PC-3 (cell line): Measurements from ENCODE around the gene SCN8A.

ENCODE experiments used
- CTCF ChIP-seq: fragments of 300-600 bp; sonication (generic); conservative IDR thresholded peaks from 2 replicates; pipeline ENCODE4 v1.5.1; 2017; ENCODE audit warnings: antibody characterized with exemption, low read depth, mild to moderate bottlenecking, low read length
- EZH2 ChIP-seq: fragments of 300-600 bp; sonication (generic); IDR thresholded peaks from one replicate; pipeline ENCODE4 v1.6.1; 2017; ENCODE audit warnings: antibody characterized with exemption, mild to moderate bottlenecking, low read length; ENCODE audit not compliant: unreplicated experiment

GRCh38 chr12:51677284-51677968 lies 86.4 kb downstream of the SCN8A start:
- TF ChIP-seq CTCF (no peak), EZH2 (no peak)
